ENCODE measurements around the gene ARL15. TPM values are rescaled to one million over a fixed set of nuclear protein-coding genes. Genes with fewer than 3 reads are reported as not detected.
"Not testable (repeated sequence)": the region's sequence is repeated elsewhere in the genome, so short reads cannot be mapped to it uniquely, and the experiment has no call there.

The ARL15 gene
- polyA plus RNA-seq, 2 donors: 4.0 to 7.8 TPM

DNA sequence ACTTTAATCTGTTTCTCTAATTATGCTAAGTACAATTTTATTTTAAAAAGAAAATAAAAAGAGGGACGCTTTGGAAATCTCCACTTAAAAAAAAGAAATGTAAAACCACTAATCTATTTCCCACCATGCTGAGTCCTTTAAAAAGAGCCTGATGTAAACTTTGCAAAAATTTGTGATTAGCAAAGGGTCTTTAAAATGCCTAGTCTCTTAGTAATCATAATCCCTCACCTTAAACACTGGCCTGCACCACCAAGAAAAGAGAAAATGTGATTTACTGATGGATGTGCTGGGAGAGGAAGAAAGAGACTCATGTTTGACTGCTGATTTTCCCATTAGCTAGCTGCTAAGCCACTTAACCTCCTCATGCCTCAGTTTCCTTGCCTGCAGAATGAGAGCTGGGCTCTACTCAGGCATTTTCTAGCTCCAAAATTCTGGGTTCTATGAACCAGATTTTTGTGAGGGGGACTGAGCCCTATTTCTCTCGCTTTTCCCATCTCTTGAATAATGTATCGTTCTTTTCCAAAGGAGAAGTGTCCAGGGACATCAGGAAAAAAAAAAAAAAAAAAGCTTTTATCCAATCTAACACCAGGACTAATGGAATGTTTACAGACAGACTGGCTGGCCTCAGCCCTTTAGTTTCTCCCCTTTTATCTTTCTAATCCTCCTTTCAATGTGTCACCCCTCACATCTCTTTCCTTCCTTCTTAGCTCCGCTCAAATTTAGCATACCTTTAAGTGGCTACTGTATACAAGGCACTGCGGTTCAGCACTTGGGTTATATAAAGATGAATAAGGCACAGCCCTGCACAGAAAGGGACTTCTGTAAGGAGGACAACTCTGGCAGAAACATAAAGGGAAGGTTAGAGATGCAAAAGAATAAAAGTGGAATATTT is 312.4 kb downstream of the ARL15 start:
- H3K4me1 ChIP-seq (ENCODE audit: control insufficient read depth in 2 of 2, insufficient read depth in 2 of 2, low read length in 1 of 2): no peaks in the 10 kb centered on the region
- no peaks in the 10 kb centered on the region for H3K27me3 ChIP-seq (ENCODE audit: control insufficient read depth in 1 of 2, insufficient read depth in 2 of 2, low read length in 2 of 2)
- WGBS, 2 donors: 85 to 89% methylated on average over 5 of the region's 5 CpGs
- no peaks in the 10 kb centered on the region for H3K36me3 ChIP-seq (ENCODE audit: control insufficient read depth in 2 of 2, insufficient read depth in 2 of 2, low read length in 1 of 2)
- H3K4me3 ChIP-seq (ENCODE audit: low read depth in 1 of 2, low read length in 2 of 2): no peak overlapping the region
- no peaks in the 10 kb centered on the region for H3K9me3 ChIP-seq (ENCODE audit: control insufficient read depth in 2 of 2, insufficient read depth in 1 of 2, low read depth in 1 of 2, low read length in 1 of 2)
- no peak overlapping the region for H3K27ac ChIP-seq (ENCODE audit: low read depth in 2 of 2, low read length in 1 of 2)

DNA sequence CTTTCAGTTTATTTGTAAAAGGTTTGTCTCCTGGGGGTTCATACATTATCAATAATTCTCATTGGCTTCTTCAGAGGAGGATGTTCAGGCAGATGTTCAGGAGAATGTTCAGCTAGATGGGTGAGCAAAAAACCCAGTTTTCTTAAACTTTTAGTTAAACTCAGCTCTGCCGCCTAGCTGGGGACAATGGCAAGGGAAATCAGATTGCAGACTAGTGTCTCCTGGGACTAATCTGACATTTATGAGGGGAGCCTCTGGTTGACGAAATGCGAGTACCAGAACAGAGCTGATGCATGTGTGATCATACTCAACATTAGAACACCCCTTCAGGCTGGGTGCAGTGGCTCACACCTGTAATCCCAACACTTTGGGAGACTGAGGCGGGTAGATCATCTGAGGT is 314.4 kb downstream of the ARL15 start:
- Histone ChIP-seq H3K27me3 (ENCODE audit: control insufficient read depth in 1 of 2, insufficient read depth in 2 of 2, low read length in 2 of 2) (no peaks in the 10 kb centered on the region), H3K27ac (ENCODE audit: low read depth in 2 of 2, low read length in 1 of 2) (no peak overlapping the region), H3K4me1 (ENCODE audit: control insufficient read depth in 2 of 2, insufficient read depth in 2 of 2, low read length in 1 of 2) (no peaks in the 10 kb centered on the region), H3K9me3 (ENCODE audit: control insufficient read depth in 2 of 2, insufficient read depth in 1 of 2, low read depth in 1 of 2, low read length in 1 of 2) (no peaks in the 10 kb centered on the region), H3K36me3 (ENCODE audit: control insufficient read depth in 2 of 2, insufficient read depth in 2 of 2, low read length in 1 of 2) (no peaks in the 10 kb centered on the region), H3K4me3 (ENCODE audit: low read depth in 1 of 2, low read length in 2 of 2) (no peak overlapping the region)
- 95 to 96% methylated on average over 4 of the region's 4 CpGs for WGBS, 2 donors

DNA sequence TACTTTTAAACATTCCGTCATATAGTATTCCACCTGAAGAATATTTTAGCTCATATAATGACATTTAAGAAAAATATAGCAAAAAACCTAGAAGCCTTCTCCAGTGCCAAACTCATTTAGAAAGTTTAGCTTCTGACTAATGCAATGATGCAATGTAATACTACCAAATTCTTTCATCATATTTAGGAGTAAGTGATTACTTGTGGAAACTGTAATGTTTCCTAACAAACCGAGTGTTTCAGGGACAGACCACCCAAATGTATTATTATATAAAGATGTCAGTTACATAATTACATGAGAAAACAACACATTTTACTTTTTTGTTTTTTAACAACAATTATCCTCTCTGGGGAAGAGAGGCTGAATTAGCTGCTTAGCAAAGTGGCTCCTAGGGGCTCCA is 316.2 kb downstream of the ARL15 start:
- no peaks in the 10 kb centered on the region for H3K36me3 ChIP-seq (ENCODE audit: control insufficient read depth in 2 of 2, insufficient read depth in 2 of 2, low read length in 1 of 2)
- no peaks in the 10 kb centered on the region for H3K9me3 ChIP-seq (ENCODE audit: control insufficient read depth in 2 of 2, insufficient read depth in 1 of 2, low read depth in 1 of 2, low read length in 1 of 2)
- no peaks in the 10 kb centered on the region for H3K27me3 ChIP-seq (ENCODE audit: control insufficient read depth in 1 of 2, insufficient read depth in 2 of 2, low read length in 2 of 2)
- H3K27ac ChIP-seq (ENCODE audit: low read depth in 2 of 2, low read length in 1 of 2): no peak overlapping the region
- H3K4me3 ChIP-seq (ENCODE audit: low read depth in 1 of 2, low read length in 2 of 2): no peak overlapping the region
- WGBS, 2 donors: 78 to 81% methylated on average over 2 of the region's 2 CpGs
- H3K4me1 ChIP-seq (ENCODE audit: control insufficient read depth in 2 of 2, insufficient read depth in 2 of 2, low read length in 1 of 2): no peaks in the 10 kb centered on the region

GRCh38 chr5:53991942-53992341 is 318.4 kb downstream of the ARL15 start:
- Histone ChIP-seq H3K36me3 (ENCODE audit: control insufficient read depth in 2 of 2, insufficient read depth in 2 of 2, low read length in 1 of 2) (no peaks in the 10 kb centered on the region), H3K9me3 (ENCODE audit: control insufficient read depth in 2 of 2, insufficient read depth in 1 of 2, low read depth in 1 of 2, low read length in 1 of 2) (no peaks in the 10 kb centered on the region), H3K27ac (ENCODE audit: low read depth in 2 of 2, low read length in 1 of 2) (no peak overlapping the region), H3K4me3 (ENCODE audit: low read depth in 1 of 2, low read length in 2 of 2) (no peak overlapping the region), H3K27me3 (ENCODE audit: control insufficient read depth in 1 of 2, insufficient read depth in 2 of 2, low read length in 2 of 2) (no peaks in the 10 kb centered on the region), H3K4me1 (ENCODE audit: control insufficient read depth in 2 of 2, insufficient read depth in 2 of 2, low read length in 1 of 2) (no peaks in the 10 kb centered on the region)
- 95 to 98% methylated on average over 4 of the region's 4 CpGs for WGBS, 2 donors

- H3K9me3 ChIP-seq (ENCODE audit: control insufficient read depth in 2 of 2, insufficient read depth in 1 of 2, low read depth in 1 of 2, low read length in 1 of 2): no peaks in the 10 kb centered on the region
- H3K36me3 ChIP-seq (ENCODE audit: control insufficient read depth in 2 of 2, insufficient read depth in 2 of 2, low read length in 1 of 2): no peaks in the 10 kb centered on the region
- WGBS, 2 donors: 85 to 88% methylated on average over 3 of the region's 3 CpGs
- peaks cover 0 to 4% of the 10 kb centered on the region in 2 donors for H3K27me3 ChIP-seq (ENCODE audit: control insufficient read depth in 1 of 2, insufficient read depth in 2 of 2, low read length in 2 of 2)
- no peak overlapping the region for H3K4me3 ChIP-seq (ENCODE audit: low read depth in 1 of 2, low read length in 2 of 2)
- H3K27ac ChIP-seq (ENCODE audit: low read depth in 2 of 2, low read length in 1 of 2): no peak overlapping the region
- H3K4me1 ChIP-seq (ENCODE audit: control insufficient read depth in 2 of 2, insufficient read depth in 2 of 2, low read length in 1 of 2): no peaks in the 10 kb centered on the region
Observed at GRCh38 chr5:53987101-53987500, 323.3 kb downstream of the ARL15 start.

- H3K4me1 ChIP-seq (ENCODE audit: control insufficient read depth in 2 of 2, insufficient read depth in 2 of 2, low read length in 1 of 2): no peaks in the 10 kb centered on the region
- H3K36me3 ChIP-seq (ENCODE audit: control insufficient read depth in 2 of 2, insufficient read depth in 2 of 2, low read length in 1 of 2): no peaks in the 10 kb centered on the region
- WGBS, 2 donors: 96 to 97% methylated on average over 5 of the region's 5 CpGs
- no peak overlapping the region for H3K27ac ChIP-seq (ENCODE audit: low read depth in 2 of 2, low read length in 1 of 2)
- peaks cover 0 to under 1% of the 10 kb centered on the region in 2 donors for H3K9me3 ChIP-seq (ENCODE audit: control insufficient read depth in 2 of 2, insufficient read depth in 1 of 2, low read depth in 1 of 2, low read length in 1 of 2)
- peaks cover 0 to 4% of the 10 kb centered on the region in 2 donors for H3K27me3 ChIP-seq (ENCODE audit: control insufficient read depth in 1 of 2, insufficient read depth in 2 of 2, low read length in 2 of 2)
- no peak overlapping the region for H3K4me3 ChIP-seq (ENCODE audit: low read depth in 1 of 2, low read length in 2 of 2)
Observed at GRCh38 chr5:53985796-53986195, 324.6 kb downstream of the ARL15 start.

GRCh38 chr5:53984971-53985370 is 325.4 kb downstream of the ARL15 start:
- peaks cover 0 to 4% of the 10 kb centered on the region in 2 donors for H3K27me3 ChIP-seq (ENCODE audit: control insufficient read depth in 1 of 2, insufficient read depth in 2 of 2, low read length in 2 of 2)
- no peak overlapping the region for H3K27ac ChIP-seq (ENCODE audit: low read depth in 2 of 2, low read length in 1 of 2)
- H3K4me1 ChIP-seq (ENCODE audit: control insufficient read depth in 2 of 2, insufficient read depth in 2 of 2, low read length in 1 of 2): no peaks in the 10 kb centered on the region
- H3K36me3 ChIP-seq (ENCODE audit: control insufficient read depth in 2 of 2, insufficient read depth in 2 of 2, low read length in 1 of 2): no peaks in the 10 kb centered on the region
- WGBS, 2 donors: 94 to 100% methylated on average over 1 of the region's 1 CpG
- no peak overlapping the region for H3K4me3 ChIP-seq (ENCODE audit: low read depth in 1 of 2, low read length in 2 of 2)
- H3K9me3 ChIP-seq (ENCODE audit: control insufficient read depth in 2 of 2, insufficient read depth in 1 of 2, low read depth in 1 of 2, low read length in 1 of 2): peaks cover 0 to 2% of the 10 kb centered on the region in 2 donors

GRCh38 chr5:53983568-53984460 is 326.6 kb downstream of the ARL15 start:
- H3K36me3 ChIP-seq (ENCODE audit: control insufficient read depth in 2 of 2, insufficient read depth in 2 of 2, low read length in 1 of 2): no peaks in the 10 kb centered on the region
- H3K4me3 ChIP-seq (ENCODE audit: low read depth in 1 of 2, low read length in 2 of 2): no peak overlapping the region

GRCh38 chr5:53982319-53982718 is 328.1 kb downstream of the ARL15 start:
- H3K9me3 ChIP-seq (ENCODE audit: control insufficient read depth in 2 of 2, insufficient read depth in 1 of 2, low read depth in 1 of 2, low read length in 1 of 2); H3K4me3 ChIP-seq (ENCODE audit: low read depth in 1 of 2, low read length in 2 of 2); H3K4me1 ChIP-seq (ENCODE audit: control insufficient read depth in 2 of 2, insufficient read depth in 2 of 2, low read length in 1 of 2); H3K27ac ChIP-seq (ENCODE audit: low read depth in 2 of 2, low read length in 1 of 2); H3K36me3 ChIP-seq (ENCODE audit: control insufficient read depth in 2 of 2, insufficient read depth in 2 of 2, low read length in 1 of 2); H3K27me3 ChIP-seq (ENCODE audit: control insufficient read depth in 1 of 2, insufficient read depth in 2 of 2, low read length in 2 of 2): not testable (repeated sequence)
- 93 to 94% methylated on average over 2 of the region's 2 CpGs for WGBS, 2 donors

More at GRCh38 chr5:53983568-53984460, 326.6 kb downstream of the ARL15 start:
- Histone ChIP-seq H3K9me3 (ENCODE audit: control insufficient read depth in 2 of 2, insufficient read depth in 1 of 2, low read depth in 1 of 2, low read length in 1 of 2) (peaks cover 0 to 2% of the 10 kb centered on the region in 2 donors), H3K4me1 (ENCODE audit: control insufficient read depth in 2 of 2, insufficient read depth in 2 of 2, low read length in 1 of 2) (no peaks in the 10 kb centered on the region), H3K27me3 (ENCODE audit: control insufficient read depth in 1 of 2, insufficient read depth in 2 of 2, low read length in 2 of 2) (peaks cover 0 to 4% of the 10 kb centered on the region in 2 donors), H3K27ac (ENCODE audit: low read depth in 2 of 2, low read length in 1 of 2) (no peak overlapping the region)
- 69 to 77% methylated on average over 10 of the region's 10 CpGs for WGBS, 2 donors

Data from esophagus (tissue), 2 donors.